Measurements from ENCODE around the gene SLC25A21. TPM values are rescaled to one million over a fixed set of nuclear protein-coding genes. Genes with fewer than 3 reads are reported as not detected.
"Not testable (repeated sequence)": the region's sequence is repeated elsewhere in the genome, so short reads cannot be mapped to it uniquely, and the experiment has no call there.

The SLC25A21 gene
- total RNA-seq, 4 donors from 2014 or later: 0.08 to 0.29 TPM; not detected in 2

DNA sequence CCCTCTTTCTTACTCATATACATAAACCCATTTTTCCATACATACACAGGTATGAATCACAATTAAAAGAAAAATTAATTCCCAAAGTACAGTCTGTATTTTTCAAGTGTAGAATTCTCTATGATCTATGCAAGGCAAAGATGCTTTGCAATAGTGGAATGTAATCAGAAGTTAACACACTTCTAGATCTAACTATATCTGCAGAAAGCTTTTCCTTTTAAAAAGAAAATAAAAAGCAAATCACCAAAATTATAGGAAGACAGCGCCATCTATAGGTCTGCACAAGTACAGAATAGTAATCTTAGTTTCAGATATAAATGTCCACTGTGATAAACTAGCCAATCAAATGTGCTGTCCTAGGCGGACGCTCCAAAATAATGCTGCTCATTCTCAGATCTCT, 22.0 kb downstream of the SLC25A21 start:
- 0 to 3% methylated on average over 3 of the region's 3 CpGs for WGBS, 2 donors
- TF ChIP-seq POLR2A (IDR thresholded peaks at IDR 0.05): no peak
- TF ChIP-seq, protein P1, sequence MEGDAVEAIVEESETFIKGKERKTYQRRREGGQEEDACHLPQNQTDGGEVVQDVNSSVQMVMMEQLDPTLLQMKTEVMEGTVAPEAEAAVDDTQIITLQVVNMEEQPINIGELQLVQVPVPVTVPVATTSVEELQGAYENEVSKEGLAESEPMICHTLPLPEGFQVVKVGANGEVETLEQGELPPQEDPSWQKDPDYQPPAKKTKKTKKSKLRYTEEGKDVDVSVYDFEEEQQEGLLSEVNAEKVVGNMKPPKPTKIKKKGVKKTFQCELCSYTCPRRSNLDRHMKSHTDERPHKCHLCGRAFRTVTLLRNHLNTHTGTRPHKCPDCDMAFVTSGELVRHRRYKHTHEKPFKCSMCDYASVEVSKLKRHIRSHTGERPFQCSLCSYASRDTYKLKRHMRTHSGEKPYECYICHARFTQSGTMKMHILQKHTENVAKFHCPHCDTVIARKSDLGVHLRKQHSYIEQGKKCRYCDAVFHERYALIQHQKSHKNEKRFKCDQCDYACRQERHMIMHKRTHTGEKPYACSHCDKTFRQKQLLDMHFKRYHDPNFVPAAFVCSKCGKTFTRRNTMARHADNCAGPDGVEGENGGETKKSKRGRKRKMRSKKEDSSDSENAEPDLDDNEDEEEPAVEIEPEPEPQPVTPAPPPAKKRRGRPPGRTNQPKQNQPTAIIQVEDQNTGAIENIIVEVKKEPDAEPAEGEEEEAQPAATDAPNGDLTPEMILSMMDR (IDR thresholded peaks at IDR 0.05): no peak
- no peak for DNase-seq (ENCODE audit: low spot score in 2 of 2)
- intact Hi-C loops (cut with DNase I; ENCODE audit: low total_unique reads): no loop called here
- H3K4me3 ChIP-seq (ENCODE audit: low read depth, poor library complexity, severe bottlenecking): no peak overlapping the region

DNA sequence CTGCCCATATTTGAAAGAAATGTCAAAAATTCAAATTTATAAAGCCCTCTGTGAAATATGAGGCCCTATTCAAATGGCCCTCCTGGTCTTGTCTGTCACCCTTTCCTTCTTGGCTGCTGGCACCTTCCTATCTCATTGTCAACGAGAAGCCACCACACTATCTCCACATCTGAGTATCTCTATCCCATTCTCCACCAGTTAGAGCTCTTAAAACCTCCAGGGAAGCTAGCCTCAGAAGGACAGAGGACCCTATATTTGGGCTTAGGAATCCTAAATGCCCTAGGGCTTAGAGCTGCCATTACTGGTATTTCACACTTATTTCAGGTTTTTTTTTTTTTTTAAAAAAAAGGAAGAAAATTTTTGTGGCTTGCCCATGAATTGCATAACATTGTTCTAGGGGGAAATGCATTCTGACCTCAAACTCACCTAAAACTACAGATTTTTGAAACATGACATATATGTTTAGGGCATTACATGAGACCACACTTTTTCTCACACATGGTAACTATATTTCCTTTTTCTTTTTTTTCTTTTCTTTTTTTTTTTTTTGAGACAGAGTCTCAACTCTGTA, 25.0 kb downstream of the SLC25A21 start:
- TF ChIP-seq POLR2A (IDR thresholded peaks at IDR 0.05): no peak
- TF ChIP-seq, protein P1 (IDR thresholded peaks at IDR 0.05): no peak
- no peak overlapping the region for H3K4me3 ChIP-seq (ENCODE audit: low read depth, poor library complexity, severe bottlenecking)
- WGBS, 2 donors: 65 to 86% methylated on average over 1 of the region's 1 CpG
- DNase-seq (ENCODE audit: low spot score in 2 of 2): no peak
- intact Hi-C loops (cut with DNase I; ENCODE audit: low total_unique reads): no loop called here

DNA sequence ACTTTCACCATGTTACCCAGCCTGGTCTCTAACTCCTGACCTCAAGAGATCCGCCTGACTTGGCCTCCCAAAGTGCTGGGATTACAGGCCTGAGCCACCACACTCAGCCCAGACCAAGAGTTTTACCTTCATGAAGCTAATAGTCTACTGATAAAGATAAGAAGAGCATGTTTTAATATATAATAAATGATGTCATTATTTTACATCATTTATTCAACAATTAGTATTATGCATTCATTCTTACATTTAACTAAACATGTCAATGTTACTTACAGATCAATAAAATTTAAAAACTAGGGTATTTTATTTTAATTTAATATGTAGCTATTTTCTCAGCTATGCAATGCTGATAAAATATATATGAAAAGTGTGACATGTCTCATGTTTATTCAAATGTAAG, 26.0 kb downstream of the SLC25A21 start:
- H3K4me3 ChIP-seq (ENCODE audit: low read depth, poor library complexity, severe bottlenecking); DNase-seq (ENCODE audit: low spot score in 2 of 2); intact Hi-C loops (cut with DNase I; ENCODE audit: low total_unique reads): not testable (repeated sequence)
- WGBS, 2 donors: 86 to 100% methylated on average over 1 of the region's 1 CpG

DNA sequence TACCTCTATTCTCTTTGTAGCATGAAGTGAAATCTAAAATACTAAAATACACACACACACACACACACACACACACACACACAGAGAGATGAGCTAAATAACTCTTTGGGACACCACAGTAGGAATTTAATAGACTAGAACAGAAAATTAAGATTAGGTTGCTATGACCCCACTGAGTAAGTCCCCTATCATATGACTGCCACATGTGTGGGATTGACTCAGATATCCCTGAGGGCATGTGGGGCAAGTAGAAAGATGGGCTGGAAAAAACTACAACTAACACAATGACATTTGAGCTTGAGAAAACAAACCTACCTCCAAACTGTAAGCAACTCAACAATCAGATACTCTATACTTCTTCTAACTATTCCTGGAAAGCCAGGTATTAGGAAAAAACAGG, 27.0 kb downstream of the SLC25A21 start:
- TF ChIP-seq, protein P1 (IDR thresholded peaks at IDR 0.05): no peak
- TF ChIP-seq POLR2A (IDR thresholded peaks at IDR 0.05): no peak
- intact Hi-C loops (cut with DNase I; ENCODE audit: low total_unique reads): no loop called here
- DNase-seq (ENCODE audit: low spot score in 2 of 2): no peak
- no peak overlapping the region for H3K4me3 ChIP-seq (ENCODE audit: low read depth, poor library complexity, severe bottlenecking)

DNA sequence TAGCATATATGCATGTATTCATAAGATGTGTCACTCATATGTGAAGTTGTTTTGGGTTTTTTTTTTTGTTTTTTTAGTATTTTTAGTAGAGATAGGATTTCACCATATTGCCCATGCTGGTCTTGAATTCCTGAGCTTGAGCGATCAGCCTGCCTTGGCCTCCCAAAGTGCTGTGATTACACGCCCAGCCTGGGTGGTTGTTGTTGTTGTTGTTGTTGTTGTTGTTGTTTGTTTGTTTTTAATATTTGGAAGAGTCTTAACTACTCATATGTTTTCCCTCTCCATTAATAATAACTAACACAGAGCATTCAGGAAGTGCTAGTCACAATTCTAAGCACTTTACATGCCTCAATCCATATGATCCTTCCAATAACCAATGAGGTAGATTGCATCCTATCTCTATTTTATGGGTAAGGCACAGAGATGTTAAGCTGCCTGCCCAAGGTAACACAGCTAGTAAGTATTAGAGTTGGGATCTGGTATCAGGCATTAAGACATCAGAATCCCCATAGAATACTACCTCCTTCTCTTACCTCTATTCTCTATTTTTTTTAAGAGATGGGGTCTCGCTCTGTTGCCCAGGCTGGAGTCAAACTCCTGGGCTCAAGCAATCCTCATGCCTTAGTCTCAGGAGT, 27.6 kb downstream of the SLC25A21 start:
- DNase-seq (ENCODE audit: low spot score in 2 of 2): no peak
- 89 to 91% methylated on average over 3 of the region's 3 CpGs for WGBS, 2 donors
- H3K4me3 ChIP-seq (ENCODE audit: low read depth, poor library complexity, severe bottlenecking): no peak overlapping the region
- TF ChIP-seq, protein P1 (IDR thresholded peaks at IDR 0.05): no peak
- no peak for TF ChIP-seq POLR2A (IDR thresholded peaks at IDR 0.05)
- intact Hi-C loops (cut with DNase I; ENCODE audit: low total_unique reads): no loop called here

DNA sequence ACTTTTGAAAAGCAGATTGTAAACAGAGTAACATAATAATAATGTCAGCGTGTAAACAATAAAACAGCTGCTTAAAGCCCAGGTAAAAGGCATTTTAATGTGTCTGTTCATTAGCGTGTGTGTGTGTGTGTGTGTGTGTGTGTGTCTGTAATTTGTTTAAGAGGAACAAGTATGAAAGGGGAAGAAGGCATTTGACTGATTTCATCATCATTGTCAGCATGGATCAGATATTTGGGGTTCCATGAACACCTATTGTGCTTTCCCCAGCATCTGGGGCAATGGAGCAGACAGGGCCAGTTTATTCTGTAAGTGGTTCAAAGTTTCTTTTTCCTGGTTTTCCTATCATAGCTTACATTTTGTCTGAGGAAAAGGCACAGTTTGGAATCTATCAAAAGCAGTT, 28.9 kb downstream of the SLC25A21 start:
- H3K4me3 ChIP-seq (ENCODE audit: low read depth, poor library complexity, severe bottlenecking): no peak overlapping the region
- intact Hi-C loops (cut with DNase I; ENCODE audit: low total_unique reads): no loop called here
- no peak for TF ChIP-seq POLR2A (IDR thresholded peaks at IDR 0.05)
- TF ChIP-seq, protein P1 (IDR thresholded peaks at IDR 0.05): no peak
- 68 to 75% methylated on average over 2 of the region's 2 CpGs for WGBS, 2 donors
- DNase-seq (ENCODE audit: low spot score in 2 of 2): no peak

All from lower leg skin (tissue), 4 donors.